Measurements from ENCODE around the gene MAPT.

GRCh38 chr17:45993962-45994627, 99.7 kb downstream of the MAPT start:
- no peak for TF ChIP-seq REST (IDR thresholded peaks at IDR 0.05; ENCODE audit: low read depth)
- no peak for TF ChIP-seq USF1 (IDR thresholded peaks at IDR 0.05)
- TF ChIP-seq MAX (IDR thresholded peaks at IDR 0.05): no peak
- TF ChIP-seq TCF12 (IDR thresholded peaks at IDR 0.05; ENCODE audit: low read depth): no peak

Data from Ishikawa (cell line).